Tibial nerve (tissue), 4 donors: ENCODE results near the gene PCDH9. TPM values are rescaled to one million over a fixed set of nuclear protein-coding genes. Genes with fewer than 3 reads are reported as not detected.

Source experiments
- DNase-seq, 2 donors: peaks; one replicate each; pipeline ENCODE4 v3.0.0-alpha.2; 2019; ENCODE audit warnings: low spot score in 2 of 2
- H3K27ac ChIP-seq, 4 donors: fragments of 200-600 bp; sonication (generic) in 3 of 4; one replicate each; pipeline ENCODE4 v1.5.1; 2017 to 2019; ENCODE audit warnings: mild to moderate bottlenecking in 1 of 4
- H3K27me3 ChIP-seq, 2 donors: fragments of 200-600 bp; sonication (generic) in 1 of 2; one replicate each; pipeline versions ENCODE4 v1.5.1 to v1.6.0; 2017 to 2019
- H3K36me3 ChIP-seq, 3 donors: fragments of 200-600 bp; sonication (generic); one replicate each; pipeline ENCODE4 v1.5.1; 2018 to 2019
- H3K4me1 ChIP-seq, 4 donors: fragments of 200-600 bp; sonication (generic) in 3 of 4; one replicate each; pipeline ENCODE4 v1.5.1; 2017 to 2019
- H3K4me3 ChIP-seq, 4 donors: fragments of 200-600 bp; sonication (generic) in 3 of 4; one replicate each; pipeline ENCODE4 v1.5.1; 2017 to 2019; ENCODE audit warnings: mild to moderate bottlenecking in 1 of 4, moderate library complexity in 1 of 4
- H3K9me3 ChIP-seq, 4 donors: fragments of 200-600 bp; sonication (generic) in 3 of 4; one replicate each; pipeline ENCODE4 v1.5.1; 2017 to 2019
- CTCF ChIP-seq, 5 experiments: fragments of 200-600 bp in 3 of 5; fragments of 450-650 bp in 2 of 5; sonication (generic) in 3 of 5; IDR thresholded peaks; one replicate each; pipeline ENCODE4 v1.5.1; 2016 to 2019; ENCODE audit warnings: antibody characterized with exemption in 5 of 5, mild to moderate bottlenecking in 3 of 5, moderate library complexity in 2 of 5
- EP300 ChIP-seq, 2 donors: sonication (generic); formaldehyde crosslinking; IDR thresholded peaks; one replicate each; pipeline ENCODE4 v1.6.1; 2017; ENCODE audit warnings: antibody characterized with exemption in 2 of 2, mild to moderate bottlenecking in 1 of 2
- POLR2A ChIP-seq, 2 donors: fragments of 450-650 bp; IDR thresholded peaks; one replicate each; pipeline ENCODE4 v1.6.1; 2017; ENCODE audit warnings: antibody characterized with exemption in 2 of 2, mild to moderate bottlenecking in 2 of 2, moderate library complexity in 2 of 2
- WGBS, 2 donors: methylation state at CpG; one replicate each; pipeline ENCODE4 v1.1.5; 2018; 5-methylcytosine and 5-hydroxymethylcytosine counted together
- total RNA-seq, 4 donors: library from RNA; depleted of rRNA; stranded (reverse); fragments of >200 nt; gene quantifications; one replicate each; pipeline ENCODE4 v1.1.0, GENCODE V29; 2016

PCDH9 gene
- total RNA-seq, 4 donors from 2014 or later = 11.8 to 28.6 (median 14.4) TPM

- 96 to 98% methylated on average over 4 of the region's 4 CpGs for WGBS, 2 donors
- Histone ChIP-seq H3K27me3 (no peaks in the 10 kb centered on the region), H3K4me3 (no peak overlapping the region), H3K4me1 (no peaks in the 10 kb centered on the region), H3K36me3 (no peaks in the 10 kb centered on the region), H3K27ac (no peak overlapping the region), H3K9me3 (no peaks in the 10 kb centered on the region)
- no peak for DNase-seq
- TF ChIP-seq POLR2A (IDR thresholded peaks at IDR 0.05) = no peak
- no peak for TF ChIP-seq EP300 (IDR thresholded peaks at IDR 0.05)
- TF ChIP-seq CTCF (IDR thresholded peaks at IDR 0.05) = no peak
Measured at GRCh38 chr13:66962953-66963352, 267.2 kb downstream of the PCDH9 start.

DNA sequence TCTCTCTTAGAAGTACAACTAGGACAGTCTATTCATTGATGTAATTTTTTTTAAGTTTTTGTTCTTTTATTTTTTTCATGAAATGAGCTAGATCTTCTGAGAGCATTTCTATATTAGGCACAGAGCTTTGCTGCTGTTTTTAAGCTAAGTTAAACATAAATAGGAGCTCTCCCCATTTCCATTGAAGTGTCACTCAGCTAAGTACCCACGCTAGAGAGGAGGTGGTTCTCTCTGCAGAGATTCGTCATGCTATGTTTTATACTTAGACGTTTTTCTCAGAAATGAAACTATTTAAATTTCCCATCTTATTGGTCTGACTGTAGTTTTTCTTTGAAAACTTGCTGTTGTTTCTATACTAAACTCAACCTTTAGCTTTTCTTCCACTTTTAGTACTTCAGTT lies 271.5 kb downstream of the PCDH9 start:
- Histone ChIP-seq H3K4me1 (no peaks in the 10 kb centered on the region), H3K9me3 (no peaks in the 10 kb centered on the region), H3K27me3 (no peaks in the 10 kb centered on the region), H3K36me3 (no peaks in the 10 kb centered on the region), H3K27ac (no peak overlapping the region), H3K4me3 (no peak overlapping the region)
- no peak for DNase-seq
- TF ChIP-seq POLR2A (IDR thresholded peaks at IDR 0.05) (no peak), EP300 (IDR thresholded peaks at IDR 0.05) (no peak), CTCF (IDR thresholded peaks at IDR 0.05) (no peak)
- 53 to 57% methylated on average over 3 of the region's 3 CpGs for WGBS, 2 donors

DNA sequence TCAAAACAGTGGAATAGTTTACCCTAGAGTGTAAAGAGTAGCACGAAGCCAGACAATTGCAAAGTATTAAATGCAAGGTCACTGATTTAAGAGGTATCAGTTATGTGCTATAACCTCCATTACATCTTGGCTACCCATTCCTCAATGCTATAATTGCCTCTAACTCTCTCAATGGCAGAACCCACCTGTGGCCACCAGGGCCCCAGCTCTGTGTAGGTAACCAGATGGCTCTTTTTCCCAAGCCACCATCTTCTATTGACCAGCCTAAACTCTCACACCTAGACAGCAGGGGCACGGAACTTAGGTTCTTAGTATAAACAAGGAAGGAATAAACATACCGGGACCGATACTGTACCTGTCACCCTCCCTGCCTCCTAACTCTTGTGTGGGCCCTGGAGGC lies 277.6 kb downstream of the PCDH9 start:
- H3K4me3 ChIP-seq = no peak overlapping the region
- no peaks in the 10 kb centered on the region for H3K4me1 ChIP-seq
- H3K27me3 ChIP-seq = no peaks in the 10 kb centered on the region
- no peaks in the 10 kb centered on the region for H3K36me3 ChIP-seq
- no peaks in the 10 kb centered on the region for H3K9me3 ChIP-seq
- DNase-seq = no peak
- H3K27ac ChIP-seq = no peak overlapping the region
- 92 to 94% methylated on average over 4 of the region's 4 CpGs for WGBS, 2 donors
- TF ChIP-seq POLR2A (IDR thresholded peaks at IDR 0.05) = no peak

DNA sequence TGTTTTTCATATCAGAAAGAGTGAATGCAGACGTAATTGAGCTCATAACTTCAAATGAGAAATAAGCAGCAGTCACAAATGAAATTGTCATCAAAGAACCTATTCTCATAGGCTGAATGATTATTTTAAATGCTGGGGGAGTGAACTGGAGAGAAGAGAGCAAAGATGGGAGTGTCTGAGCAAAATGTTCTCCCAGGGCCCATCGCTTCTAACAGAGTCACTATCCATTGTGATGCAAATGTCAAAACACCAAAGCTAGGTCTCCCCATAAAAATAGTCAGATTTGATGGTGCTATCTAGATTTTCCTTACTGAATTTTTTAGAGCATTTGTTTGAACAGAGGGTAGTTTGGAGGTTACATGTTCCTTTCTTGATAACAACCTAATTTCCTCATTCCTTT lies 278.7 kb downstream of the PCDH9 start:
- H3K9me3 ChIP-seq = no peaks in the 10 kb centered on the region
- no peak overlapping the region for H3K27ac ChIP-seq
- H3K27me3 ChIP-seq = no peaks in the 10 kb centered on the region
- no peak overlapping the region for H3K4me3 ChIP-seq
- H3K36me3 ChIP-seq = no peaks in the 10 kb centered on the region
- H3K4me1 ChIP-seq = no peaks in the 10 kb centered on the region
- WGBS, 2 donors = 80 to 85% methylated on average over 2 of the region's 2 CpGs
- no peak for TF ChIP-seq POLR2A (IDR thresholded peaks at IDR 0.05)
- TF ChIP-seq CTCF (IDR thresholded peaks at IDR 0.05) = no peak
- no peak for DNase-seq

DNA sequence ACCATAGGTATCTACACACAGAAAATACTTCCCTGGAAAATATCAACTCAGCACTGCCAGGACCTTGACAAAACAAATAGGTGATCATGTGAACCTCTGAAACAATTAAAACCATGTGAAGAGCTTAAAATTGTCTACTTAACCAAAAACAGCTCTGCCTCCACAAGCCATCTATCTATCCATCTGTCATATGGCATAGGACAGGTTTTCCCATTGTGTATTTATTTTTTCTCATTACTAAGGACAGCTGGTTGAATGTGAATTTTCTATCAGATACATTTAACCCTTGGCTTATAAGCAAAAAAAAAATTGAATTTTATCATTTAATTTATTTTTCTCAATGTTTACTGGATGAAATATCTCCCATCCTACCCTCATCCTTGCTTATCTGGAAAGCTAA lies 279.5 kb downstream of the PCDH9 start:
- Histone ChIP-seq H3K36me3 (no peaks in the 10 kb centered on the region), H3K4me3 (no peak overlapping the region), H3K4me1 (no peaks in the 10 kb centered on the region), H3K9me3 (no peaks in the 10 kb centered on the region), H3K27ac (no peak overlapping the region), H3K27me3 (no peaks in the 10 kb centered on the region)
- no peak for DNase-seq
- TF ChIP-seq EP300 (IDR thresholded peaks at IDR 0.05) = no peak
- TF ChIP-seq CTCF (IDR thresholded peaks at IDR 0.05) = no peak
- TF ChIP-seq POLR2A (IDR thresholded peaks at IDR 0.05) = no peak

DNA sequence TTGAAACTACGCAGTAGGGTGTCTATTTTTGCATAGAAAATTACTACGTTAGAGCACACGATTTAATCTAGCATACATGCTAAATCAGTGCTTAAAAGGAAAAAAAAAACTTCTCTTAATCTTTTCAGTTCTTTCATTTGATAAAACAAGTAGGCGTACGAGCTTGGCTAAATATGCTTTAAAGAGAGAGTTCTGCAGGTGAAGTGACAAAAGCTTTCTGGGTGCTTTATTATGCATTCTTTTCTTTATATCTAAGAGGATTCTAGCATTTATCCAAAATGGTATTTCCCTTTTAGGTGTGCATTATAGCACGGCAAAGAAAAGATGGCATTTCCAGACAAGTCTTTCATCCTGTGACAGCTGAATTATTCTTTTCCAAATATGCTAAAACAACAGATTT lies 281.2 kb downstream of the PCDH9 start:
- no peaks in the 10 kb centered on the region for H3K36me3 ChIP-seq
- no peaks in the 10 kb centered on the region for H3K27me3 ChIP-seq
- H3K4me3 ChIP-seq = no peak overlapping the region
- no peak overlapping the region for H3K27ac ChIP-seq
- DNase-seq = no peak
- TF ChIP-seq EP300 (IDR thresholded peaks at IDR 0.05) (no peak), POLR2A (IDR thresholded peaks at IDR 0.05) (no peak), CTCF (IDR thresholded peaks at IDR 0.05) (no peak)
- WGBS, 2 donors = 89 to 90% methylated on average over 6 of the region's 6 CpGs
- no peaks in the 10 kb centered on the region for H3K4me1 ChIP-seq
- no peaks in the 10 kb centered on the region for H3K9me3 ChIP-seq
